ENCODE results near the gene CCDC152.
"Not testable (repeated sequence)": the region's sequence is repeated elsewhere in the genome, so short reads cannot be mapped to it uniquely, and the experiment has no call there.

Gene CCDC152, protein sequence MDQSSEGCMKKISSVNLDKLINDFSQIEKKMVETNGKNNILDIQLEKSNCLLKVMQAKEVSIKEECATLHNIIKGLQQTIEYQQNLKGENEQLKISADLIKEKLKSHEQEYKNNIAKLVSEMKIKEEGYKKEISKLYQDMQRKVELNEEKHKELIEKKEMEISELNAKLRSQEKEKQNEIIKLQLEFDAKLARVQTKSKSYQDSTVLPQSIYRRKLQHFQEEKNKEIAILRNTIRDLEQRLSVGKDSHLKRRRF
- total RNA-seq, result 6.4 to 15.0 (median 10.6) reads per million in 3 experiments

DNA sequence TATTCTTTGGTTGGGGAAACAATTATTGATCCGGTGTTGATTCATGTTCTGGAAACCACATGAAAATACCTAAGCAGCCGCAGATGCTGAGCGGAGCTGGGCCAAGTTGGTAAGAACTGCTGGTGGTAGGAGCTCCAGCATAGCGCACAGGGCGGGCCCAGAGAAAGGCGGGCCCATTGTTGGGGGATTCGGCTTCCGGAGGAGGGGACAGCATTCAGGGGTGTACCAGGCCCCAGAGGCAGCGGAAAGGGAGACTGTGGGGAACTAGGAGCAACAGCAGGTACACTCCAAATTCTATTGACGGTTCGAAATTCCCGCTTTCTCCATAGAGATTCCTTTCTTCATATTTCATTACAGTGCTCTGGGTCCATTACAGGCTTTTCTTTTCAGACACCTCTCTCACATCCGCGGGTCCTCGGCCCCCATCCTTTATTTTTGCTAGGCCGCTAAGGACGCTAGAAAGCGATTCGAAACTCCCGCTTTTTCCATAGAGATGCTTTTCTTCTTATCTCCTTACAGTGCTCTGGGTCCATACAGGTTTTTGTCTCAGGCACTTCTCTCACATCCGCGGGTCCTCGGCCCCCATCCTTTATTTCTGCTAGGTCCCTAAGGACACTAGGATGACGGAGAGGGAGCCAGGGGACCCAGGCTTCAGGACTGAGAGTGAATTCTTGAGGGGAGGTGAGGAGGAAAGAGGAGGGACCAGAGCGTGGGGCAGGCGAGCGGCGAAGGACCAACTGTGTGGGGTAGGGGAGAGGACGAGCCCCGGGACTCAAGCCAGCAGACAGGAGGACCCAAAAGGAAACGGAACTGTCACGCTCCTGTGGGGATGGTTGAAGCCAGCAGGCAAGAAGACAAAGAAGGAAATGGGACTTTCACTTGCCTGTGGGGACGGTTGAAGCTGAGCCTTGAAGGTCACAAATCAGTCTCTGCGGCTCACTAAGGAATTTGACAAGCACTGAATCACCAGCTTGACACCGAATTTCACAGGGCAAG is at the start of gene CCDC152:
Gene CCDC152, plus strand, starts transcription at position 213 of the 996 bp plus-strand sequence. CDS start 2,304 bp downstream, outside the sequence.
- peak; percentile 18 for DNase-seq

DNA sequence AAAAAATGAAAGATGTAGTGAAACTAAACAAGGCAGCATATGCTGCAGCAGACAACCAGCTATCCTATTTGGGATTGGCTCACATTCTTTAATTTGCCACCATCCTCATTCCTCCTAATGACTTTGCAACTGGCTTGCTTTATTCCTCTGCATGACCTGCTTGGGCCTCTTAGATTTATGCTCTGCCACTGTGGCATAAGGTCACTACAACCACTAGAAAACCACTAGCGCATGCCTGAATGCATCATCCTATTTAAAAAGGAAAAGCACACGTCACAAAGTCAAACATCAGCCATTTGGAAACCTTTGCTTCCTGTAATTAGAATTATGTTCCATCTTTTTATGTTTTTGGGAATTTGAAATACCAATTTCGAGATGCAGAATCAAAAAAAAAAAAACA is 40.8 kb upstream of the CCDC152 start:
- no peak for DNase-seq

DNA sequence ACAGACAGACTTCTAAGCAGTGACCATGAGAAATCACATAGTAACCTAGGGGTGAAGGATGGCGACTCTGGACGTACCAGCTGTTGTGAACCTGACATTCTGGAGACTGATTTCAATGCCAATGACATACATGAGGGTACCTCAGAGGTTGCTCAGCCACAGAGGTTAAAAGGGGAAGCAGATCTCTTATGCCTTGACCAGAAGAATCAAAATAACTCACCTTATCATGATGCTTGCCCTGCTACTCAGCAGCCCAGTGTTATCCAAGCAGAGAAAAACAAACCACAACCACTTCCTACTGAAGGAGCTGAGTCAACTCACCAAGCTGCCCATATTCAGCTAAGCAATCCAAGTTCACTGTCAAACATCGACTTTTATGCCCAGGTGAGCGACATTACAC is 38.0 kb upstream of the CCDC152 start:
- peak; percentile 12 for DNase-seq

DNA sequence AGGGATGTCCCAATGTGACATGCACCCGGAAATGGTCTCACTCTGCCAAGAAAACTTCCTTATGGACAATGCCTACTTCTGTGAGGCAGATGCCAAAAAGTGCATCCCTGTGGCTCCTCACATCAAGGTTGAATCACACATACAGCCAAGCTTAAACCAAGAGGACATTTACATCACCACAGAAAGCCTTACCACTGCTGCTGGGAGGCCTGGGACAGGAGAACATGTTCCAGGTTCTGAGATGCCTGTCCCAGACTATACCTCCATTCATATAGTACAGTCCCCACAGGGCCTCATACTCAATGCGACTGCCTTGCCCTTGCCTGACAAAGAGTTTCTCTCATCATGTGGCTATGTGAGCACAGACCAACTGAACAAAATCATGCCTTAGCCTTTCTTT is 37.6 kb upstream of the CCDC152 start:
- no peak for DNase-seq

DNA sequence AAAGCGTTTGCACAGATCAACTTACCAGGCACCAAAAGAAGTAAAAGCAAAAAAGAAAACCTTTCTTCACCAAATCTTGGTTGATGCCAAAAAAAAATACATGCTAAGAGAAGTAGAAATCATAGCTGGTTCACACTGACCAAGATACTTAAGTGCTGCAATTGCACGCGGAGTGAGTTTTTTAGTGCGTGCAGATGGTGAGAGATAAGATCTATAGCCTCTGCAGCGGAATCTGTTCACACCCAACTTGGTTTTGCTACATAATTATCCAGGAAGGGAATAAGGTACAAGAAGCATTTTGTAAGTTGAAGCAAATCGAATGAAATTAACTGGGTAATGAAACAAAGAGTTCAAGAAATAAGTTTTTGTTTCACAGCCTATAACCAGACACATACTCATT is 36.4 kb upstream of the CCDC152 start:
- DNase-seq, result peak; percentile 9

DNA sequence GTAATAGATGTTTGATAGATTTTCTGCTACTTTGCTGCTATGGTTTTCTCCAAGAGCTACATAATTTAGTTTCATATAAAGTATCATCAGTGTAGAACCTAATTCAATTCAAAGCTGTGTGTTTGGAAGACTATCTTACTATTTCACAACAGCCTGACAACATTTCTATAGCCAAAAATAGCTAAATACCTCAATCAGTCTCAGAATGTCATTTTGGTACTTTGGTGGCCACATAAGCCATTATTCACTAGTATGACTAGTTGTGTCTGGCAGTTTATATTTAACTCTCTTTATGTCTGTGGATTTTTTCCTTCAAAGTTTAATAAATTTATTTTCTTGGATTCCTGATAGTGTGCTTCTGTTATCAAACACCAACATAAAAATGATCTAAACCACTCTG is 35.1 kb upstream of the CCDC152 start:
- DNase-seq, result no peak

DNA sequence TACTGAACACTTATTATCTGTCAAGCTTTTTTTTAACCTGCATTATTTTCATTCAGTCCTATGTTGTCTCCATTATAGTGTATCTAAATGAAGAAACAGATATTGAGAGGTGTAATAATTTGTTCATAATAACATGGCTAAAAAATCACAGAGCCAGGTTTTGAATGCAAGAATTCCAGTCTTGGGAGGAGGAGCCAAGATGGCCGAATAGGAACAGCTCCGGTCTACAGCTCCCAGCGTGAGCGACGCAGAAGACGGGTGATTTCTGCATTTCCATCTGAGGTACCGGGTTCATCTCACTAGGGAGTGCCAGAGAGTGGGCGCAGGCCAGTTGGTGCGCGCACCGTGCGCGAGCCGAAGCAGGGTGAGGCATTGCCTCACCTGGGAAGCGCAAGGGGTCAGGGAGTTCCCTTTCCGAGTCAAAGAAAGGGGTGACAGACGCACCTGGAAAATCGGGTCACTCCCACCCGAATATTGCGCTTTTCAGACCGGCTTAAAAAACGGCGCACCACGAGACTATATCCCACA is 22.0 kb upstream of the CCDC152 start:
- DNase-seq, result not testable (repeated sequence)

DNA sequence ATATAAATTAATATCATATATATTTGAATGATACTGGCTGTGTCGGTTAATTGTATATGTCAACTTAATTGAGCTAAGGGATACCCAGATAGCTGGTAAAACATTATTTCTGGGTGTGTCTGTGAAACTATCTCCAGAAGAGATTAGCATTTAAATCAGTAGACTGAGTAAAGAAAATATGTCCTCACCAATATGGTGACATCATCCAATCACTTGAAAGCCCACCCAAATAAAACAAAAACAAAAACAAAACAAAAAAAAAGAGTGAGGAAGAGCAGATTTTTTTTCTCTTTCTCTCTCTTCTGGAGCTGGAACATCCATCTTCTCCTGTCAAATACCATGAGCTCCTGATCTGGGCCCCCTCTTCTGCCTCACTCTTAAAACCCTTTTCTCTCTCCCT is 15.7 kb upstream of the CCDC152 start:
- no peak for DNase-seq

DNA sequence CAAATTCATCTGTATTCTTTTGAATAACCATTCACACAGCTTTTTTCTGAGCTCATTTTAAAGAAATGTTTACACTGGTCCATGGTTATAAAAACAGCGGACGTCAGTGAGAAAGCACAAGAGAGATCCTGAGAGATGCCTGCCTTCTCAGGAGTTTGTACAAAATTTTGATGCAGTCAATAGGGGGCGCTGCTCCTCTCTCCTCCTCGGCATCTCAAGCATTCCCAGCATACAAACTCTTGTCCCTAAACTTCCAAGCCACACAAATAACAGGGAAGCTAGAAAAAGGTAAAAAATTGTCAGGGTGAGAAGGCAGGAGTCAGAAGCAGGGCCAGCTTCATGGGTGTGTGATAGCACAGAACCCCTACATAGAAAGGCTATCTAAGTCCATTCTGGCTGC is 11.2 kb upstream of the CCDC152 start:
- DNase-seq, result no peak

DNA sequence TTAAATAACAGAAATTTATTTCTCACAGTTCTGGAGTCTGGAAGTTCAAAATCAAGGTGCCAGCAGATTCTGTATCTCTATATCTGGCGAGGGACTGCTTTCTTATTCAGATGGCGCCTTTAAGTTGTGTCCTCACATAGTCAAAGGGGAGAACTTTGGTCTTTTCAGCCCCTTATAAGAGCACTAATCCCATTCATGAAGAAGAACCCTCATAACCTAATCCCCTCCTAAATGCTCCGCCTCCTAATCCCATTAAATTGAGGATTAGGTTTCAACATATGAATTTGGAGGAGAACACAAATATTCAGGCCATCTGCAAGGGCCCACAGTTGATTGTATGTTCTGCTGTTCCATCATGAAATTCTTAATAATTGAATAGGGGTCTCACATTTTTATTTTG is 10.8 kb upstream of the CCDC152 start:
- no peak for DNase-seq

DNA sequence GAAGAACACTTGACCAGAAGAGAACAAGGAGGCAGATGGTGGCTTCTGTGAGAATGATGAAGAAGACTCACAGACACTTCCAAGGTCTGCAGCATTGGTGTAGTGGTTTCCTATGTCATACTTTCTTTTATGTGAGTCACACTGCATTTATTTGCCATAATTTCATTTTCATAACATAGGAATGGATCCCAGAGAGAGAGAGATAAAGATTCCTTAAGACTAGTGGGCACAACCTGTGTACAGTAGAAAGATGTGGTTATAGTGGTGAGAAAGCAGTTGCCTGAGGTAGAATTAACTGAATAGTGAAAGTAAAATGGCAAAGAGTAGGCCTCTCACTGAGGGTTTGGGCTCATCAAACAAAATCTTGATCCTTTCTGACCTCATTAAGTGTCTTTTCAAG is 7.6 kb upstream of the CCDC152 start:
- DNase-seq, result no peak

DNA sequence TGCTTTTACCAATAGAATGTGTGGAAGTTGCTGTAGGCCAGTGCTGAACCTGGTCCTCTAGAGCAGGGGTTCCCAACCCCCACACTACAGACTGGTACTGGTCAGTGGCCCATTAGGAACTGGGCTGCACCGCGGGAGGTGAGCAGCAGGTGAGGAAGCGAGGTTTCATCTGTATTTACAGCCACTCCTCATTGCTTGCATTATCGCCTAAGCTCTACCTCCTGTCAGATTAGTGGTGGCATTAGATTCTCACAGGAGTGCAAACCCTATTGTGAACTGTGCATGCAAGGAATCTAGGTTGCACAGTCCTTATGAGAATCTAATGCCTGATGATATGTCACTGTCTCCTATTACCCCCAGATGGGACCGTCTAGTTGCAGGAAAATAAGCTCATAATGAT is 6.1 kb upstream of the CCDC152 start:
- no peak for DNase-seq

DNA sequence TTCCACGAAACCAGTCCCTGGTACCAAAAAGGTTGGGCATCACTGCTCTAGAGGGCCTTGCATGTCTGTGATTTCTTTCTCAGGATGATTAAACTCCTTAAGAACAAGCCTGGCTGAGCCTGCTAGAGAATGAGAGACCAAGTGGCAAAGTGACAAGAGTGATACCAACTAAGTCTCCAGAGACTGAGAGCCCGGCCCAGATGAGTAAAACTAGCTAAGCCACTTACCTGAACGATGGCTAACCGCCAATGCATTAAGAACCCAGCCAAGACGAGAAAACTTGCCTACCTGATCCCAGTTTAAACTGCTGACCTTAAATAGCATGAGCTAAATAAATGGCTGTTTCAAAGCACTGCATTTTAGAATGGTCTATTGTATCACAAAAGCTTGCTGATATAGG is 5.6 kb upstream of the CCDC152 start:
- no peak for DNase-seq

DNA sequence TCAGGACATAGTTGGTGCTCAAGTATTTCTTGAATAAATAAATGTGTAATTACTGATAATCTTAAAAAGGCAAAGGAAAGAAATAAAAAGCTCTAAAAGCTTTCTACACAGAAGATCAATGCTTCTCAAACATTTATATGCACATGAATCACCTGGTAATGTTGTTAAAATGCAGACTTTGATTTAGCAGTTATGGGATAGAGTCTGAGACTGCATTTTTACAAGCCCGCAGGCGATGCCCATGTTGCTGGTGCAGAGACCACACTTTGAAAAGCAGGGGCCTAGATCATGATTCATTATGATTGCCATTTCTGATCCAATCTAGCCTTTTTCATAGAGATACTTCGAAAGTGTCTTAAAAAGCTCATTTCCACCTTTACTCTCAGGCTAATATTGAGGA is 3.5 kb upstream of the CCDC152 start:
- DNase-seq, result no peak

DNA sequence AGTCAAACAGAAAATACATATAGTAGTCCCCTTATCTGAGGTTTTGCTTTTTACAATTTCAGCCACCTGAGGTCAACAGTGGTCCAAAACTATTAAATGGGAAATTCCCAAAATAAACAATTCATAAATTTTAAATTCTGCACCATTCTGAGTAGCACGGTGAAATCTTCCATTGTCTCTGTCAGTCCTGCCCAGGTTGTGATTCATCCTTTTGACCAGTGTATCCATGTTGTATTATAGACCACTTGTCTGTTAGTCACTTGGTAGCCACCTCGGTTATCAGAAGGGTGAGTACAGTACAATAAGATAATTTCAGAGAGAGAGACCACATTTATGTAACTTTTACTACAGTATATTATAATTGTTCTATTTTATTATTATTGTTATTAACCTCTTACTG is 2.8 kb downstream of the CCDC152 start:
- no peak for DNase-seq

DNA sequence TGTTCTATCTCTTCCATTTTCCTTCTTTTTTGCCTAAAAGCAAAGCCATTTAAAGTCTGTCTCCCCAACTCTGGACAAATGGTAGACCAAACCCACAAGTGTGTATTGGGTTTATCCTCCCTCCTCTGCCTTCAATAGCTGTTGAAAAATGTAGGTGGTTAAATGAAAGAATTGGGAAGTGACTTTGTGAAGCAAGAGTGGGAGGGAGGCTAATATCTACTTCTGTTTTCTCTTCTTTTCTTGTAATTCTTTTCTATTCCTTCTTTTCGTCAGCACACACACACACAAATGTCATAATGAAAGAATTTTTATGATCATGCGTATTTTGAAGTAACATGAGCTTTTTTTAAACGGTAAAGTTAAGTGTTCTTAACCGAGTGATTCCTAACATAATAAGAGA is 3.8 kb downstream of the CCDC152 start:
- DNase-seq, result no peak

DNA sequence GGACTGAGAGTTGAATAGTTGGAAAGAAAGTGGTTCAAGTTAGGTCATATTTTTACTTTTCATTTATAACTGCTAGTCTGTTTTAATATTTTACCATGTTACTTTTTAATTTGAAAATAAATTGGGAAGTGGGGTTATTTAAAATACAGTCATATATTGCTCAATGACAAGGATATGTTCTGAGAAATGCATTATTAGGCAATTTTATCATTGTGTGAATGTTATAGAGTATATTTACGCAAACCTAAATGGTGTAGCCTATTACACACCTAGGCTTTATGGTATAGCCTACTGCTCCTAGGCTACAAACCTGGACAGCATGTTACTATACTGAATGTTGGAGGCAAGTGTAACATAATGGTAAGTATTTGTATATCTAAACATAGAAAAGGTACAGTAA is 5.2 kb downstream of the CCDC152 start:
- DNase-seq, result no peak

DNA sequence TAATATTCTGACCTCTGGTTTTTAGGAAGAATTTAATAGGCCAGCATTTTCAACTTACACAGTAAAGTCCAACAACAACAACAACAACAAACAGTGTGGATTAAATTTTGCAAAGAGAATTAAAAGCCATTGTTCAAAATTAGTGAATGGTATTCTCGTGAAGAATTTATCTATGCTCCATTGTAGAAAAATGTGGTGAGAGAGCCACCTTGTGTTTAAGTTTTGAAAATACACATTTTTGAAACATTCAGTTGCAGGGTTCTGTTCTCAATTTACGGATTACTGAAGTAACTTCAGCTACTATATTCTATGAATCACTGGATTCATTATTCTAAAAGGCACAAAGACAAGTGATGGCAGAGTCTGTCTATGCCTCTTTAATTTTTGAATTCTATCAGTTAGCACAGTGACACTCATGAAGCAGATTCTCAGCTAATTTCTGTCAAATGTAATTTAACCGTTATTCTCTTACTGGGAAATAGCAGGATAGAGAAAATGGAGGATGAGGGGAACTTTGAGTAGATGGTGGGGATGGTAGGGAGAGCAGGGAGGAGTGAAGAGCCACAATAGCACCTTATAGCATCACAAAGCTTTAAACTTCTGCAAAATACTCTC is 11.0 kb downstream of the CCDC152 start:
- DNase-seq, result peak; percentile 7

DNA sequence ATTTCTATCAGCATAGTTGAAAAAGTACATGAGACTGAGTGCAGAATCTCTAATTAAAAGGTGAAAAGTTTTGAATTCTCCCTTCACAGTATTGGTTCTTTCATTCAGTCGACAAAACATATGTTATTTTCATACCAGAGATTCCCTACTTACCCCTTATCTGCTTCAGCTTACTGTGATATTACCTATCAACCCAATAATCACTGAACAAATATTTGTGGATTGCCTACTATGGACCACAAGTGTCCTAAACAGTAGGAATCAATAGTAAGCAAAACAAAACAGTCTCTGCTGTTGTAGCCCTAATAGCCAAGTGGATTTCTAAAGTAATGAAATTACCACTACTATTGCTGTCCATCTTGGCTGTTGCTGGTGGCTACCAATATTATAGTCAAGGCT is 11.5 kb downstream of the CCDC152 start:
- DNase-seq, result no peak

DNA sequence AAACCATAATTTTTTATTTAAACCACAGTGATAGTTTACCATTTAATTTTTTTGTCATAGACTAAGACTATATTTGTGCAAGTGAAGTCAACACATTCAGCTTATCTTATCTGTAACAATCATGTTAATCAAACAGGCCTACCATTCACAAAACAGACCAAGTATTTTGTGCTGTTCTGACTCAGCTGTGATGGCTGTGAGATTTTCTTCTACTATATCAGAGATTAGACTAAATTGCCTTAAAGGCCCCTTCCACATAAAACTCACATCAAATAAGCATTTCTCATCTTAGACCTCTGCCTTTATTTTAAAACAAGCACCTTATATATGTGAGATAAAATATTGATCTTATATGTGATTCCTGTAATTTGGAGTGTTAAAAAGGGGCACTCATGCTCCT is 13.4 kb downstream of the CCDC152 start:
- no peak for DNase-seq

DNA sequence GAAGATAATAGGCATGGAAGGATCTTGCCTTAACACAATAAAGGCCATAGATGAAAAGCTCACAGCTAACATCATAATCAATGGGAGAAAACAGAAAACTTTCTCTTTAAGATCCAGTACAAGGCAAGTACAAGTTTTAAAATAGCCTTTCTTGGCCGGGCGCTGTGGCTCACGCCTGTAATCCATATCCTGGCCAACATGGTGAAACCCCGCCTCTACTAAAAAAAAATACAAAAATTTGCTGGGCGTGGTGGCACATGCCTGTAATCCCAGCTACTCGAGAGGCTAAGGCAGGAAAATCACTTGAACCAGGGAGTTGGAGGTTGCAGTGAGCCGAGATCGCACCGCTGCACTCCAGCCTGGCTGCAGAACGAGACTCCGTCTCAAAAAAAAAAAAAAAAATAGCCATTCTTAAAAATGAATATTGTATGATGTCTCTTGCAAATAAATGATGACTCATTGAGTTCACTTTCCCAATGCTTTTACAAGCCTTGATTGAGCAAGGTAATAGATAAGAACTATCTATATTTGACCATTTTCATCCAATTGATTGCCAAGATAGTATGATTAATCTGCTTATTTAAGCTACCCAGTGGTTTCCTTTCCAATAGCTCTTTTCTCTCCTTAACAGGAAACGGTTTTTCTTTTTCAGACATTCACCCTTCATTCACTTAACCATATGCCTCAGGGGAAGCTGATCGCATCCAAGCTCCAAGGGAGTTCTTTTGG is 15.8 kb downstream of the CCDC152 start:
- no peak for DNase-seq

DNA sequence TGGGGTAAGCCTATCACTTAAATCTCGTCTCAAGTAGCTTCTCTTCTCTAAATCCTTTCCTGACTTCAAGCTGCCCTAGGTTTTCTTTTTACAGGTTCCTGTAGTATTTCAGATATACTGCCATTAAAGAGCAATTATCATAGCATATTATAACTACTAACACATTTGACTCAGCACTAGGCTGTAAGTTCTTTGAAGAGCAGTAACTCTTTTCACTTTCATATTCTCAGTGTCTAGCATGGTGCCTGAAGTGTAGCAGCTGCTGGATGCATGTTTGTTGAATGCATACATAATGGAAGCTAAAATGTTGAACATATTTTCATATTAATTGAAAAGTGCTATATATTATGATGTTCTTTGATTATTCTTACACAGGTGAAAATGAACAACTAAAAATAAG is 22.5 kb downstream of the CCDC152 start:
- DNase-seq, result no peak

DNA sequence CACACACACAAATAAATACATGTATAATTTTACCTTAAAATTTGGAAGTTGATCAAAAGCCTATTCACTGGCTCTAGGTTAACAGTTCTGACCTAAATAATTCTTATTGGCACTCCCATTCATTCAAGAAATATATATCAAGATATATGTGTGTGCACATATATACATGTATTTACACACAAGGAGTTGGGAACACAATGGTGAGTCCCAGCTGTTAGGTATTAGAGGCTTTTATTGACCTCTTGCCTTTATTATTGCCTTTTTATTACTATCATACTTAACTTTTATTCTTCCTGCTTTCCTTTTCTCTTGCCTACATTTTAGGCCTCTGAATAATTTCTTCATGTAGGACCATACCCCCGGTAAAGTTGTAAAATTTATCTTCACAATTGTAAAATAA is 25.0 kb downstream of the CCDC152 start:
- DNase-seq, result no peak
